Stimulated activated naive CD8-positive, alpha-beta T cell treated with anti-CD3 and anti-CD28 coated beads, Interleukin-15, Interleukin-2, amounts not matched to agents 100 ng/mL and 50 ng/mL, for 24 hours (primary cell): ENCODE results near the gene COLEC11.
"Not testable (repeated sequence)": the region's sequence is repeated elsewhere in the genome, so short reads cannot be mapped to it uniquely, and the experiment has no call there.

ENCODE experiments used
- H3K27ac Mint-ChIP-seq: one replicate; pipeline ENCODE4 v1.8.0; 2021; ENCODE audit warnings: mild to moderate bottlenecking, mixed read lengths
- H3K27me3 Mint-ChIP-seq: one replicate; pipeline ENCODE4 v1.8.0; 2021; ENCODE audit warnings: mixed read lengths
- H3K36me3 Mint-ChIP-seq: one replicate; pipeline ENCODE4 v1.8.0; 2021; ENCODE audit warnings: low read depth, mixed read lengths
- H3K4me1 Mint-ChIP-seq: one replicate; pipeline ENCODE4 v1.8.0; 2021; ENCODE audit warnings: low read depth, mixed read lengths
- H3K4me3 Mint-ChIP-seq: one replicate; pipeline ENCODE4 v1.8.0; 2021; ENCODE audit warnings: mild to moderate bottlenecking, mixed read lengths
- H3K9me3 Mint-ChIP-seq: one replicate; pipeline ENCODE4 v1.8.0; 2021; ENCODE audit warnings: mixed read lengths

Gene COLEC11

GRCh38 chr2:3608373-3609278 is 13.7 kb downstream of the COLEC11 start:
- no peaks in the 10 kb centered on the region for H3K9me3 Mint-ChIP-seq
- no peak overlapping the region for H3K4me3 Mint-ChIP-seq
- no peak overlapping the region for H3K27ac Mint-ChIP-seq

GRCh38 chr2:3609279-3609673 is 14.4 kb downstream of the COLEC11 start:
- not testable (repeated sequence) for H3K9me3 Mint-ChIP-seq, H3K36me3 Mint-ChIP-seq, H3K27ac Mint-ChIP-seq, H3K4me1 Mint-ChIP-seq, H3K4me3 Mint-ChIP-seq, H3K27me3 Mint-ChIP-seq

More at GRCh38 chr2:3608373-3609278, 13.7 kb downstream of the COLEC11 start:
- peaks cover 6% of the 10 kb centered on the region for H3K36me3 Mint-ChIP-seq
- H3K4me1 Mint-ChIP-seq, result no peaks in the 10 kb centered on the region
- H3K27me3 Mint-ChIP-seq, result no peaks in the 10 kb centered on the region

GRCh38 chr2:3610415-3610814 is 15.5 kb downstream of the COLEC11 start:
- no peak overlapping the region for H3K27ac Mint-ChIP-seq
- no peaks in the 10 kb centered on the region for H3K27me3 Mint-ChIP-seq
- H3K4me3 Mint-ChIP-seq, result no peak overlapping the region
- peaks cover 3% of the 10 kb centered on the region for H3K9me3 Mint-ChIP-seq
- H3K36me3 Mint-ChIP-seq, result peaks cover 8% of the 10 kb centered on the region
- no peaks in the 10 kb centered on the region for H3K4me1 Mint-ChIP-seq

- Mint-ChIP-seq H3K27ac (no peak overlapping the region), H3K9me3 (peaks cover 3% of the 10 kb centered on the region), H3K36me3 (peaks cover 8% of the 10 kb centered on the region), H3K4me1 (no peaks in the 10 kb centered on the region), H3K4me3 (no peak overlapping the region), H3K27me3 (no peaks in the 10 kb centered on the region)
Measured at GRCh38 chr2:3610881-3611505, 16.1 kb downstream of the COLEC11 start.

- H3K27me3 Mint-ChIP-seq, result no peaks in the 10 kb centered on the region
- no peak overlapping the region for H3K27ac Mint-ChIP-seq
- peaks cover 8% of the 10 kb centered on the region for H3K36me3 Mint-ChIP-seq
- H3K9me3 Mint-ChIP-seq, result peaks cover 3% of the 10 kb centered on the region
- H3K4me3 Mint-ChIP-seq, result no peak overlapping the region
- H3K4me1 Mint-ChIP-seq, result no peaks in the 10 kb centered on the region
Measured at GRCh38 chr2:3611589-3611988, 16.7 kb downstream of the COLEC11 start.

GRCh38 chr2:3612639-3613523 is 18.0 kb downstream of the COLEC11 start:
- Mint-ChIP-seq H3K27ac (no peak overlapping the region), H3K9me3 (peaks cover 9% of the 10 kb centered on the region), H3K27me3 (no peaks in the 10 kb centered on the region), H3K4me3 (no peak overlapping the region), H3K4me1 (no peaks in the 10 kb centered on the region), H3K36me3 (peaks cover 13% of the 10 kb centered on the region)

GRCh38 chr2:3613524-3613905 is 18.6 kb downstream of the COLEC11 start:
- Mint-ChIP-seq H3K36me3 (peaks cover 15% of the 10 kb centered on the region), H3K4me3 (no peak overlapping the region), H3K27ac (no peak overlapping the region), H3K9me3 (peaks cover 9% of the 10 kb centered on the region), H3K4me1 (no peaks in the 10 kb centered on the region), H3K27me3 (no peaks in the 10 kb centered on the region)

- H3K4me1 Mint-ChIP-seq, H3K27me3 Mint-ChIP-seq, H3K4me3 Mint-ChIP-seq, H3K27ac Mint-ChIP-seq, H3K9me3 Mint-ChIP-seq: not testable (repeated sequence)
- H3K36me3 Mint-ChIP-seq, result peaks cover 15% of the 10 kb centered on the region
Measured at GRCh38 chr2:3614743-3615142, 19.8 kb downstream of the COLEC11 start.

GRCh38 chr2:3615541-3616200 is 20.8 kb downstream of the COLEC11 start:
- not testable (repeated sequence) for H3K27ac Mint-ChIP-seq, H3K9me3 Mint-ChIP-seq, H3K4me1 Mint-ChIP-seq, H3K4me3 Mint-ChIP-seq, H3K27me3 Mint-ChIP-seq
- H3K36me3 Mint-ChIP-seq, result peaks cover 15% of the 10 kb centered on the region

- H3K4me3 Mint-ChIP-seq, H3K9me3 Mint-ChIP-seq: not testable (repeated sequence)
- peaks cover 11% of the 10 kb centered on the region for H3K36me3 Mint-ChIP-seq
Measured at GRCh38 chr2:3616435-3617197, 21.7 kb downstream of the COLEC11 start.

GRCh38 chr2:3617198-3617890 is 22.4 kb downstream of the COLEC11 start:
- Mint-ChIP-seq H3K4me3 (no peak overlapping the region), H3K36me3 (peaks cover 11% of the 10 kb centered on the region), H3K27ac (no peak overlapping the region), H3K4me1 (no peaks in the 10 kb centered on the region), H3K9me3 (peaks cover 9% of the 10 kb centered on the region), H3K27me3 (no peaks in the 10 kb centered on the region)

More at GRCh38 chr2:3616435-3617197, 21.7 kb downstream of the COLEC11 start:
- not testable (repeated sequence) for H3K4me1 Mint-ChIP-seq, H3K27ac Mint-ChIP-seq, H3K27me3 Mint-ChIP-seq

- Mint-ChIP-seq H3K9me3 (peaks cover 9% of the 10 kb centered on the region), H3K4me3 (no peak overlapping the region), H3K27me3 (no peaks in the 10 kb centered on the region), H3K27ac (no peak overlapping the region), H3K36me3 (peaks cover 11% of the 10 kb centered on the region), H3K4me1 (no peaks in the 10 kb centered on the region)
Measured at GRCh38 chr2:3618367-3618766, 23.5 kb downstream of the COLEC11 start.

GRCh38 chr2:3619033-3619432 is 24.1 kb downstream of the COLEC11 start:
- Mint-ChIP-seq H3K4me3 (no peak overlapping the region), H3K9me3 (peaks cover 9% of the 10 kb centered on the region), H3K27me3 (no peaks in the 10 kb centered on the region), H3K36me3 (peaks cover 7% of the 10 kb centered on the region), H3K27ac (no peak overlapping the region), H3K4me1 (no peaks in the 10 kb centered on the region)
